Renal pelvis (tissue), 12 donors: Measurements from ENCODE around the gene NREP. TPM values are rescaled to one million over a fixed set of nuclear protein-coding genes. Genes with fewer than 3 reads are reported as not detected.

Experiments
- DNase-seq: peaks from one replicate; pipeline ENCODE4 v3.0.0-alpha.2; 2013
- long read RNA-seq, 16 experiments: transcript quantifications; one replicate each; lab custom pipeline, GENCODE V29; 2026
- polyA plus RNA-seq, 3 donors: library from polyadenylated mRNA; unstranded; fragments of 120-200 nt; gene quantifications; one replicate each; pipeline ENCODE4 v1.2.1, GENCODE V29; 2013; ENCODE audit not compliant: insufficient read length in 3 of 3

Gene NREP
- 100 to 1,000 TPM; 704 to 795 (median 747) TPM for polyA plus RNA-seq
- long read RNA-seq, donor 1, transcript NREP-206 (3 exons, 2,304 nt): minor isoform, 9 of 255 reads
- long read RNA-seq, donor 1, transcript NREP-202 (5 exons, 2,581 nt): minor isoform, 66 of 255 reads
- long read RNA-seq, donor 1, transcript NREP-214 (3 exons, 577 nt): minor isoform, 15 of 255 reads
- long read RNA-seq, donor 1, transcript NREP-201 (4 exons, 2,013 nt): major isoform, 128 of 255 reads
- long read RNA-seq, donor 1, partial matches to known transcripts: 12 of 255 reads
- long read RNA-seq, donor 1, other reads (novel, unspliced or antisense): 5 of 255 reads
- long read RNA-seq, donor 2, transcript NREP-214 (3 exons, 577 nt): minor isoform, 33 of 367 reads
- long read RNA-seq, donor 2, transcript NREP-204 (5 exons, 704 nt): minor isoform, 13 of 367 reads
- long read RNA-seq, donor 2, transcript NREP-202 (5 exons, 2,581 nt): minor isoform, 96 of 367 reads
- long read RNA-seq, donor 2, transcript NREP-201 (4 exons, 2,013 nt): major isoform, 179 of 367 reads
- long read RNA-seq, donor 2, partial matches to known transcripts: 12 of 367 reads
- long read RNA-seq, donor 2, other reads (novel, unspliced or antisense): 0 of 367 reads
- long read RNA-seq, donor 3, transcript NREP-201 (4 exons, 2,013 nt): major isoform, 166 of 285 reads
- long read RNA-seq, donor 3, transcript NREP-202 (5 exons, 2,581 nt): minor isoform, 62 of 285 reads
- long read RNA-seq, donor 3, transcript NREP-214 (3 exons, 577 nt): minor isoform, 23 of 285 reads
- long read RNA-seq, donor 3, transcript NREP-204 (5 exons, 704 nt): minor isoform, 12 of 285 reads
- long read RNA-seq, donor 3, partial matches to known transcripts: 6 of 285 reads
- long read RNA-seq, donor 3, other reads (novel, unspliced or antisense): 0 of 285 reads
- long read RNA-seq, donor 4, transcript NREP-214 (3 exons, 577 nt): minor isoform, 25 of 277 reads
- long read RNA-seq, donor 4, transcript NREP-202 (5 exons, 2,581 nt): minor isoform, 63 of 277 reads
- long read RNA-seq, donor 4, transcript NREP-206 (3 exons, 2,304 nt): minor isoform, 10 of 277 reads
- long read RNA-seq, donor 4, transcript NREP-201 (4 exons, 2,013 nt): major isoform, 158 of 277 reads
- long read RNA-seq, donor 4, partial matches to known transcripts: 0 of 277 reads
- long read RNA-seq, donor 4, other reads (novel, unspliced or antisense): 0 of 277 reads
- long read RNA-seq, donor 5, transcript NREP-214 (3 exons, 577 nt): minor isoform, 16 of 159 reads
- long read RNA-seq, donor 5, transcript NREP-202 (5 exons, 2,581 nt): minor isoform, 32 of 159 reads
- long read RNA-seq, donor 5, transcript NREP-201 (4 exons, 2,013 nt): major isoform, 95 of 159 reads
- long read RNA-seq, donor 5, partial matches to known transcripts: 0 of 159 reads
- long read RNA-seq, donor 5, other reads (novel, unspliced or antisense): 0 of 159 reads
- long read RNA-seq, donor 6, transcript NREP-214 (3 exons, 577 nt): minor isoform, 13 of 198 reads
- long read RNA-seq, donor 6, transcript NREP-206 (3 exons, 2,304 nt): minor isoform, 11 of 198 reads
- long read RNA-seq, donor 6, transcript NREP-202 (5 exons, 2,581 nt): minor isoform, 66 of 198 reads
- long read RNA-seq, donor 6, transcript NREP-201 (4 exons, 2,013 nt): major isoform, 84 of 198 reads
- long read RNA-seq, donor 6, partial matches to known transcripts: 6 of 198 reads
- long read RNA-seq, donor 6, other reads (novel, unspliced or antisense): 0 of 198 reads
- long read RNA-seq, donor 7, transcript NREP-202 (5 exons, 2,581 nt): minor isoform, 103 of 375 reads
- long read RNA-seq, donor 7, transcript NREP-206 (3 exons, 2,304 nt): minor isoform, 10 of 375 reads
- long read RNA-seq, donor 7, transcript NREP-201 (4 exons, 2,013 nt): major isoform, 217 of 375 reads
- long read RNA-seq, donor 7, transcript NREP-214 (3 exons, 577 nt): minor isoform, 23 of 375 reads
- long read RNA-seq, donor 7, partial matches to known transcripts: 7 of 375 reads
- long read RNA-seq, donor 7, other reads (novel, unspliced or antisense): 0 of 375 reads
- long read RNA-seq, donor 8, transcript NREP-202 (5 exons, 2,581 nt): minor isoform, 64 of 307 reads
- long read RNA-seq, donor 8, transcript NREP-201 (4 exons, 2,013 nt): major isoform, 182 of 307 reads
- long read RNA-seq, donor 8, transcript NREP-214 (3 exons, 577 nt): minor isoform, 17 of 307 reads
- long read RNA-seq, donor 8, transcript NREP-206 (3 exons, 2,304 nt): minor isoform, 11 of 307 reads
- long read RNA-seq, donor 8, partial matches to known transcripts: 16 of 307 reads
- long read RNA-seq, donor 8, other reads (novel, unspliced or antisense): 0 of 307 reads
- long read RNA-seq, donor 9, transcript NREP-214 (3 exons, 577 nt): minor isoform, 26 of 382 reads
- long read RNA-seq, donor 9, transcript NREP-202 (5 exons, 2,581 nt): minor isoform, 91 of 382 reads
- long read RNA-seq, donor 9, transcript NREP-204 (5 exons, 704 nt): minor isoform, 17 of 382 reads
- long read RNA-seq, donor 9, transcript NREP-201 (4 exons, 2,013 nt): major isoform, 206 of 382 reads
- long read RNA-seq, donor 9, partial matches to known transcripts: 5 of 382 reads
- long read RNA-seq, donor 9, other reads (novel, unspliced or antisense): 6 of 382 reads
- long read RNA-seq, donor 10, transcript NREP-202 (5 exons, 2,581 nt): minor isoform, 62 of 283 reads
- long read RNA-seq, donor 10, transcript NREP-201 (4 exons, 2,013 nt): major isoform, 150 of 283 reads
- long read RNA-seq, donor 10, transcript NREP-214 (3 exons, 577 nt): minor isoform, 26 of 283 reads
- long read RNA-seq, donor 10, transcript NREP-206 (3 exons, 2,304 nt): minor isoform, 15 of 283 reads
- long read RNA-seq, donor 10, partial matches to known transcripts: 13 of 283 reads
- long read RNA-seq, donor 10, other reads (novel, unspliced or antisense): 0 of 283 reads
- long read RNA-seq, donor 11, transcript NREP-202 (5 exons, 2,581 nt): minor isoform, 64 of 240 reads
- long read RNA-seq, donor 11, transcript NREP-204 (5 exons, 704 nt): minor isoform, 13 of 240 reads
- long read RNA-seq, donor 11, transcript NREP-214 (3 exons, 577 nt): minor isoform, 14 of 240 reads
- long read RNA-seq, donor 11, transcript NREP-201 (4 exons, 2,013 nt): major isoform, 127 of 240 reads
- long read RNA-seq, donor 11, partial matches to known transcripts: 5 of 240 reads
- long read RNA-seq, donor 11, other reads (novel, unspliced or antisense): 0 of 240 reads
- long read RNA-seq, donor 12, transcript NREP-202 (5 exons, 2,581 nt): minor isoform, 97 of 388 reads
- long read RNA-seq, donor 12, transcript NREP-204 (5 exons, 704 nt): minor isoform, 14 of 388 reads
- long read RNA-seq, donor 12, transcript NREP-214 (3 exons, 577 nt): minor isoform, 33 of 388 reads
- long read RNA-seq, donor 12, transcript NREP-201 (4 exons, 2,013 nt): major isoform, 189 of 388 reads
- long read RNA-seq, donor 12, partial matches to known transcripts: 15 of 388 reads
- long read RNA-seq, donor 12, other reads (novel, unspliced or antisense): 6 of 388 reads
- long read RNA-seq, donor 13, transcript NREP-201 (4 exons, 2,013 nt): major isoform, 85 of 149 reads
- long read RNA-seq, donor 13, transcript NREP-202 (5 exons, 2,581 nt): minor isoform, 26 of 149 reads
- long read RNA-seq, donor 13, transcript NREP-214 (3 exons, 577 nt): minor isoform, 14 of 149 reads
- long read RNA-seq, donor 13, transcript NREP-206 (3 exons, 2,304 nt): minor isoform, 7 of 149 reads
- long read RNA-seq, donor 13, partial matches to known transcripts: 8 of 149 reads
- long read RNA-seq, donor 13, other reads (novel, unspliced or antisense): 0 of 149 reads
- long read RNA-seq, donor 14, transcript NREP-214 (3 exons, 577 nt): minor isoform, 40 of 506 reads
- long read RNA-seq, donor 14, transcript NREP-201 (4 exons, 2,013 nt): major isoform, 265 of 506 reads
- long read RNA-seq, donor 14, transcript NREP-202 (5 exons, 2,581 nt): minor isoform, 103 of 506 reads
- long read RNA-seq, donor 14, transcript NREP-206 (3 exons, 2,304 nt): minor isoform, 18 of 506 reads
- long read RNA-seq, donor 14, partial matches to known transcripts: 33 of 506 reads
- long read RNA-seq, donor 14, other reads (novel, unspliced or antisense): 5 of 506 reads
- long read RNA-seq, donor 15, transcript NREP-201 (4 exons, 2,013 nt): major isoform, 122 of 261 reads
- long read RNA-seq, donor 15, transcript NREP-204 (5 exons, 704 nt): minor isoform, 18 of 261 reads
- long read RNA-seq, donor 15, transcript NREP-214 (3 exons, 577 nt): minor isoform, 14 of 261 reads
- long read RNA-seq, donor 15, transcript NREP-202 (5 exons, 2,581 nt): minor isoform, 70 of 261 reads
- long read RNA-seq, donor 15, partial matches to known transcripts: 13 of 261 reads
- long read RNA-seq, donor 15, other reads (novel, unspliced or antisense): 0 of 261 reads
- long read RNA-seq, donor 16, transcript NREP-202 (5 exons, 2,581 nt): minor isoform, 86 of 369 reads
- long read RNA-seq, donor 16, transcript NREP-204 (5 exons, 704 nt): minor isoform, 10 of 369 reads
- long read RNA-seq, donor 16, transcript NREP-201 (4 exons, 2,013 nt): major isoform, 203 of 369 reads
- long read RNA-seq, donor 16, transcript NREP-214 (3 exons, 577 nt): minor isoform, 32 of 369 reads
- long read RNA-seq, donor 16, partial matches to known transcripts: 17 of 369 reads
- long read RNA-seq, donor 16, other reads (novel, unspliced or antisense): 0 of 369 reads

DNA sequence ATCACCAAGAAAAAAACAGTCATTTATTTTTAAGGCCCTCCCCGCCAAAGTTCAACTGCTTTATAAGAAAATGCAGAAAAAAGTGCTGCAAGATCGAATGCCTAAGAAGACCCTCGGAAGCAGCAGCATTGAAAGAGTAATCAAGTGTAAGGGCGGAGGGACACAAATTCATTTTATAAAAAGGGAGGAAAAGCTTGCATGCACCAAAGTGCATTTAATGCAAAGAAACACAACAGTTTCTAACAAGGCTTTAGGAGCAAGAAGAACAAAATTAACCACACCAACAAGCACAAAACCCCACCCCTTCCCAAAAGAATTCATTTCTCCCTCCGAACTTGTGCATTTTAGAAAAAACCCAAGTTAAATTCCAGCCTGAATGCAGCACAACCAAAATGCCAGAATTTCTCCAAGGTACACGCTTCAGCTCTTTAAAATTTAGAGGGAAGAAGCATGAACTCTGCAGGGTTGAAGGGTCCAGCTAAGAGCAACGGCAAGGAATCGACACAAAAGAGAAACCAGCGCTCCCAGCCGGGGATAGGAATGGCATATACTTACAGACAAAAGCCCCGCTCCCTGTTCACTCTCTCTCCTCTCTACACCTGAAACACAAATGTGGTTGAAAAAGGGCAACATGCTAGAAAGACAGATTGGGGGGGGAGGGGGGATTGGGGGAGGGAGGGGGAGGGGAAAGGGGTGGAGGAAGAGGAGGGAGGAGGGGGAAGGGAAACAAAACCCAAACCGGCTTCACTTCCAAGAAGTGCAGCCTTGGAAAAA is at the start of gene NREP:
Gene NREP (minus strand): TSS at position 614 of the 774 bp plus-strand sequence. CDS start 1,422 bp downstream, outside the sequence.
- DNase-seq: no peak

GRCh38 chr5:111806753-111807152 is 49.8 kb upstream of the NREP start:
- no peak for DNase-seq

DNA sequence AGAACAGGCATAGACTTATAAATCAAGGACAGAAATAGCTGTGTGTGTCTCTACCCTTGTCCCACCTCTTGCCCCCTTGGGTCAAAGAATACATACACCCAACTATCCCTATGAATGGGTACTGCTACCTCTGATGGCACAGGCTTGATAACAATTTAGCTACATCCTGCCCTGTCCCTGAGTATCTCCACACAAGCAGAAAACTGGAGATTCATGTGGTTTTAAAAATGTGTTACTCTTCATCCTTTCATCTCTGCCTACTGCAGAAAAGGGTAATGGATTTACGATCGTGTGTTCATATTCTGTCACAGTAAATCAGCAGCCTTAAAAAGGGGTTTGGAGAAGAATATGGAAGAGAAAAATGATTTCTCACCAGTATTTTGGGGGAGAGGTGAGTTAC is 49.2 kb upstream of the NREP start:
- DNase-seq: no peak

DNA sequence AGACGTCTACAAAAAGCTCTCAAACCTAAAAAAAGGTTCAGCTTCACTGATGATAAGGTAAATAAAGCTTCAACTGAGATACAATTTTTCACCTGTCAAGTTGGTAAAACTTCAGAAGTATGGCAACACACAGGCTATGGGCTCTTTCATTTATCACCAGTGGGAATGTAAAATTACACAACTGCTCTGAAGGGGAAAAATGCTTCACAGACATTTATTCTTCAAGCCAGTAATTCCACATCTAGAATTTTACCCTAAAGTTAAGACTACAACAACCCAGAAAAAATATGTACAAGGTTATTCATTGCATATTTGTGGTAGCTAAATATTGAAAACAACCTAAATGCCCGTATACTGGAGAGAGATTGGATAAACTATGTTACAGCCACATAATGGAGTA is 48.1 kb upstream of the NREP start:
- no peak for DNase-seq

DNA sequence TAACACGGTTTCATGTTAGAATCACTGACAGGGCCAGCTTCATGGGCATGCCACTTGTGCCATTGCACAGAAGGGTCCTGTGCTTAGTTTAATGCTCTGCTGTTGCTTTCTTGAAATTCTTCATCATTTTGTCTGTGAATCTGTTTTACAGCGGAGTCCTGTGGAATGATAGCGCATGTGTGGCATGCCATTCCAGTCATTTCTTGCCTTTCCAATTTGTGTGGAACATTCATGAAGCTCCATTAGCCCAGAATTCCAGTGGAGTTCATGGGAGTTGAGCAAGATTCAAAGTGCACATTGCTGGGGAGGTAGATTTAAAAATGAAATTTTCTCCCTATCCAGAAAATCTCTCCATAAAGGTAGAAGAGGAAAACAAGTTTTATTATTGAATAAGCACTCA is 43.4 kb upstream of the NREP start:
- DNase-seq: no peak

GRCh38 chr5:111795142-111795541 is 38.1 kb upstream of the NREP start:
- DNase-seq: no peak

- DNase-seq: no peak
Measured at GRCh38 chr5:111792471-111793058, 35.6 kb upstream of the NREP start.

DNA sequence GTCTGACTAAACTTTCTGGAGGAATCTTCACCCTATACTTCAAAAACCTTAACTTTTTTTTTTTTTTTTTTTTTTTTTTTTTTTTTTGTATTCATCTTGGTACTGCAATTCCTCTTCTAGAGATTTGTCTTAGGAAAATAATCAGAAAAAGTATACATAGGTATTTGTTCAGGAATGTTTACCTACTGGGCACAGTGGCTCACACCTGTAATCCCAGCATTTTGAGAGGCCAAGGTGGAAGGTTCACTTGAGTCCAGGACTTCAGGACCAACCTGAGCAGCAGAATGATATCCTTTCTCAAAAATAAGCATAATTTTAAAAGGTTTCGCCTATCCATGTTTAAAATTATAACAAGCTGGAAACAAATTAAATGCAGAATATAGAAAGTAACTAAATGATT is 33.3 kb upstream of the NREP start:
- no peak for DNase-seq

- no peak for DNase-seq
Measured at GRCh38 chr5:111787006-111787405, 30.0 kb upstream of the NREP start.

GRCh38 chr5:111784491-111785181 is 27.6 kb upstream of the NREP start:
- no peak for DNase-seq

- DNase-seq: no peak
Measured at GRCh38 chr5:111783537-111783936, 26.5 kb upstream of the NREP start.

DNA sequence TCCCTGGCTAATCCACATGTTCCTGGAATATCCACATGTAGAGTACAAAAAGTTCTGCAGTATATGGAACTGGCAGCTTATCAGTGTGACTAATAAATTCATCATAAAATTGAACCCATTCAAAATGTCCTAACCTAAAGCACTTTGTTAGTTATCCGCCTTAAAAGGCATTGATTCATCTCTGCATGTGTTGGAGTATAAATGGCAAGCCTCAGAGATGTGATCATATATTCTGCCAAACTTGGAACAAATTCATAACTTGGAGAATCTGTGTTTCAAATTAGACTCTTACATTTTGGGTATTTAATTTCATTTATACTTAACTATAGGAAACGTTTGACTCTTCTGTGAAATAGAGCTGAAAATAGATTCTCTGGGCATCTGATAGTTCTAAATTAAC is 25.2 kb upstream of the NREP start:
- no peak for DNase-seq
